ENCODE data around the gene PHC3. TPM values are rescaled to one million over a fixed set of nuclear protein-coding genes. Genes with fewer than 3 reads are reported as not detected.

The PHC3 gene
- total RNA-seq, 6 experiments from 2014 or later, result 38.8 to 61.3 (median 55.7) TPM

DNA sequence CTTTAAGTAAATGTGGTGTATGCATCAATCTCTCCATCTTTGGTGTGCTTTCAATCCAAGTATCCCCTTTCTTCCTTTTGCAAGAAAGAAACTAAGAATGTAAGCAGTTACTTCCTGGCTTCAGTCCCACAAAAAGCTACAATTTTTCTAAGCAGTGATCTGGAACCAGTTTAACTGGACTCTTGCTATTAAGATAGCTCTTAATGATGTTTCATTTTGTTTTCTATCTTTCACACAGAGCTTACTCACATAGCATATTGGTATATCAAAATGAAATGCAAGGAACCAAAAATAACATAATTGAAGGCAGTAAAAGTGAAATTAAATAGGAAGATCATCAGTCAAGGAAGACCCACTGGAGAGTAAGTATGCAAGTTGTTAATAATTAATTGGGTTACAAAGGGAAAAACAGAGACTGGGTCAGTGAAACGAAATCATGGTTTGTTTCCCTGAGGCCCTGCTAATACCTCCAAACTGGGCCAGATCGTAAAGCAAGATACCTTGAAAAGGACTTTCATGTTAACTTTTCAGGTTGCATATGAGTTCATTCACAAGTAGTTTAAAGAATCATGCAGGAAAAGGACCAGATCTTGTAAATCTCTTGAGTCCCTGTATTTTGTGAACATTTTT, 101.9 kb downstream of the PHC3 start:
- H3K27ac Mint-ChIP-seq, result no peak overlapping the region

GRCh38 chr3:170078620-170079281, 102.8 kb downstream of the PHC3 start:
- peaks cover 33% of the 10 kb centered on the region for H3K4me1 Mint-ChIP-seq (ENCODE audit: low read depth)

More for the DNA sequence above, 101.9 kb downstream of the PHC3 start:
- no peak for DNase-seq
- no peak overlapping the region for H3K4me3 Mint-ChIP-seq
- H3K9me3 Mint-ChIP-seq, result no peaks in the 10 kb centered on the region
- H3K4me1 Mint-ChIP-seq (ENCODE audit: low read depth), result peaks cover 33% of the 10 kb centered on the region
- peaks cover 40% of the 10 kb centered on the region for H3K36me3 Mint-ChIP-seq (ENCODE audit: low read depth)
- TF ChIP-seq, protein P1, sequence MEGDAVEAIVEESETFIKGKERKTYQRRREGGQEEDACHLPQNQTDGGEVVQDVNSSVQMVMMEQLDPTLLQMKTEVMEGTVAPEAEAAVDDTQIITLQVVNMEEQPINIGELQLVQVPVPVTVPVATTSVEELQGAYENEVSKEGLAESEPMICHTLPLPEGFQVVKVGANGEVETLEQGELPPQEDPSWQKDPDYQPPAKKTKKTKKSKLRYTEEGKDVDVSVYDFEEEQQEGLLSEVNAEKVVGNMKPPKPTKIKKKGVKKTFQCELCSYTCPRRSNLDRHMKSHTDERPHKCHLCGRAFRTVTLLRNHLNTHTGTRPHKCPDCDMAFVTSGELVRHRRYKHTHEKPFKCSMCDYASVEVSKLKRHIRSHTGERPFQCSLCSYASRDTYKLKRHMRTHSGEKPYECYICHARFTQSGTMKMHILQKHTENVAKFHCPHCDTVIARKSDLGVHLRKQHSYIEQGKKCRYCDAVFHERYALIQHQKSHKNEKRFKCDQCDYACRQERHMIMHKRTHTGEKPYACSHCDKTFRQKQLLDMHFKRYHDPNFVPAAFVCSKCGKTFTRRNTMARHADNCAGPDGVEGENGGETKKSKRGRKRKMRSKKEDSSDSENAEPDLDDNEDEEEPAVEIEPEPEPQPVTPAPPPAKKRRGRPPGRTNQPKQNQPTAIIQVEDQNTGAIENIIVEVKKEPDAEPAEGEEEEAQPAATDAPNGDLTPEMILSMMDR (IDR thresholded peaks at IDR 0.05), result no peak
- H3K27me3 Mint-ChIP-seq (ENCODE audit: insufficient read depth), result no peaks in the 10 kb centered on the region; the same call in none of the 2 replicates

DNA sequence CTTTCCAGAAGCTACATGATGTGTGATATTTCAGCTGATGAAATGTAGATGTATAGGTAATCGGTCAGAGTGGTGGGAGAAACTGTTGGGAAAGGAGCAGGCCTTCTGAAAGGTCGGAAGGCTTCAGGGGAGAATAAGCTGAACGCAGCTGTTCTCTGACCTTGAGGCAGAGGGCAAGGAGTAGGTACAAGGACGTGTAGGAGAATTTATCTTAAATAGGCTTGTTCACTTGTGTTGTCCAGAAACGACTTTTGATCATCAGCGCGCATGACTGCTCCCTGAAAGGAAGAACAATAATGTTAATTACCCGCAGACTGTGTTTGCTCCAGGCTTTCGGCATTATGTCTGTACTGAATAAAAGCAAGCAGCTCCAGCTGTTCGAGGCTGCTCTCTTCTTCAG, 104.2 kb downstream of the PHC3 start:
- Mint-ChIP-seq H3K4me1 (ENCODE audit: low read depth) (peaks cover 33% of the 10 kb centered on the region), H3K27me3 (ENCODE audit: insufficient read depth) (peaks cover under 1% of the 10 kb centered on the region), H3K9me3 (no peaks in the 10 kb centered on the region), H3K4me3 (no peak overlapping the region), H3K36me3 (ENCODE audit: low read depth) (peaks cover 38% of the 10 kb centered on the region), H3K27ac (no peak overlapping the region)
- TF ChIP-seq, protein P1 (IDR thresholded peaks at IDR 0.05), result no peak
- DNase-seq, result no peak

More at GRCh38 chr3:170078620-170079281, 102.8 kb downstream of the PHC3 start:
- DNase-seq, result no peak
- no peaks in the 10 kb centered on the region; the same call in none of the 2 replicates for H3K27me3 Mint-ChIP-seq (ENCODE audit: insufficient read depth)
- no peak overlapping the region for H3K4me3 Mint-ChIP-seq
- peaks cover 40% of the 10 kb centered on the region for H3K36me3 Mint-ChIP-seq (ENCODE audit: low read depth)
- TF ChIP-seq, protein P1 (IDR thresholded peaks at IDR 0.05), result peak; percentile 34; the same call in 1 of the 2 replicates
- H3K27ac Mint-ChIP-seq, result no peak overlapping the region
- no peaks in the 10 kb centered on the region for H3K9me3 Mint-ChIP-seq

DNA sequence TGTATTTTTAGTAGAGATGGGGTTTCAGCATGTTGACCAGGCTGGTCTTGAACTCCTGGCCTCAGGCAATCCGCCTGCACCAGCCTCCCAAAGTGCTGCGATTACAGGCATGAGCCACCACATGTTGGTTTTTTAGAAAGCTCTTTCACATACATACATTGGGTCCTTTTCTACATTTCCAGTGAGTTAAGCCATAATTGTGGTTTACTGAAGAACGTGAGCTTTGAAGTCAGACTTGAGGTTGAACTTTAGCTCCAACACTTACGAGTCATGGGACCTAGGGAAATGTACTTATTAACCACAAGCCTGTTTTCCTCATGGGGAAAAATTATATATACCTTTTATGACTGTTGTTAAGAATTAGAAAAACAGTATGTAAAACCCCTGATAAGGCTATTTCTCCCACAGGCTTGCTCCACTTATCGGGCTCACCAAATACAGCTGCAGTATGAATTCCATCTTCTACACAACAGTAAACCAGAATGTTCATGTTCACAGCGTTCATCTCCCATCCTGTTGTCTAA, 104.8 kb downstream of the PHC3 start:
- Mint-ChIP-seq H3K27ac (peak overlapping the region; percentile 26; the same call in 1 of the 2 replicates), H3K27me3 (ENCODE audit: insufficient read depth) (peaks cover 2% of the 10 kb centered on the region), H3K4me1 (ENCODE audit: low read depth) (peaks cover 27% of the 10 kb centered on the region), H3K36me3 (ENCODE audit: low read depth) (peaks cover 38% of the 10 kb centered on the region), H3K9me3 (no peaks in the 10 kb centered on the region), H3K4me3 (no peak overlapping the region)
- DNase-seq, result peak; percentile 59
- TF ChIP-seq, protein P1 (IDR thresholded peaks at IDR 0.05), result no peak

DNA sequence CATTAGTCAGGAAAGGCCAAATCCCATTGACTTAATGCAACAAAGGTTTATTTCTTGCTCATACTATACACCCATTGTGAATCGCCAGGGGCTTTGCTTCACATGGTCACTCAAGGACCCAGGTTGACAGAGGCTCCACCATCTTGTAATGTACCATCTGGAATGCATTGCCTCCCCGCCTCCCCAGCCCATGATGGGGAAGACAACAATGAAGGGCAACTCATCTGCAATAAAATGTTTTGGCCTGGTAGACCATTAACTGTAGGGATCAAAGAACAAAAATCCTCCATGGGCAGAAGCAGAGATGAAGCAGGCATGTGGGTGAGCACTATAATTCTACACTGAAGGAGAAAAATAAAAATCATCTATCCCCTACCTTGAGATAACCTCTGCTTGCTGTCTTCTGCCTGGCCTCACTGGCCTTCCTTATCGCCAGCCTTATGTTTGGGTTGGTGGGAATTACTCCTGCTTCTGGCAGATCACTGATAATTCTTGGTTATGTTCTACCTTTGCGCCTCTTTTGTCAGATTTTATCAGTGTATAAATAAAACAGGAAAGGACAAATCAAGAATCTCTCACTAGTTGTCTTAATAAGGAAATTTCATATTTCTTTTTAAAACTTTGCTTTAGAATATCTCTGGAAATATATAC, 106.0 kb downstream of the PHC3 start:
- H3K27me3 Mint-ChIP-seq (ENCODE audit: insufficient read depth), result peaks cover 3% of the 10 kb centered on the region
- peaks cover 27% of the 10 kb centered on the region for H3K36me3 Mint-ChIP-seq (ENCODE audit: low read depth)
- no peak overlapping the region for H3K27ac Mint-ChIP-seq
- H3K4me3 Mint-ChIP-seq, result no peak overlapping the region
- DNase-seq, result no peak
- TF ChIP-seq, protein P1 (IDR thresholded peaks at IDR 0.05), result no peak
- peaks cover 15% of the 10 kb centered on the region; the same call in 1 of the 2 replicates for H3K4me1 Mint-ChIP-seq (ENCODE audit: low read depth)
- no peaks in the 10 kb centered on the region for H3K9me3 Mint-ChIP-seq
